Measurements from ENCODE around the gene AP2S1.
A peak's percentile ranks its signal among the peaks of the same experiment; 100 is the strongest.
"Not testable (repeated sequence)": the region's sequence is repeated elsewhere in the genome, so short reads cannot be mapped to it uniquely, and the experiment has no call there.

AP2S1 gene

GRCh38 chr19:46890423-46891170 lies 40.0 kb upstream of the AP2S1 start:
- H3K36me3 ChIP-seq (ENCODE audit: control insufficient read depth, insufficient read depth, low read length) = no peaks in the 10 kb centered on the region
- H3K4me3 ChIP-seq (replicated peaks; ENCODE audit: low read depth, low read length) = no peak overlapping the region
- no peak for DNase-seq (ENCODE audit: extremely low read depth, insufficient read length)
- H3K27me3 ChIP-seq (replicated peaks; ENCODE audit: control insufficient read depth, insufficient read depth, low read length) = no peaks in the 10 kb centered on the region
- TF ChIP-seq, protein P1, sequence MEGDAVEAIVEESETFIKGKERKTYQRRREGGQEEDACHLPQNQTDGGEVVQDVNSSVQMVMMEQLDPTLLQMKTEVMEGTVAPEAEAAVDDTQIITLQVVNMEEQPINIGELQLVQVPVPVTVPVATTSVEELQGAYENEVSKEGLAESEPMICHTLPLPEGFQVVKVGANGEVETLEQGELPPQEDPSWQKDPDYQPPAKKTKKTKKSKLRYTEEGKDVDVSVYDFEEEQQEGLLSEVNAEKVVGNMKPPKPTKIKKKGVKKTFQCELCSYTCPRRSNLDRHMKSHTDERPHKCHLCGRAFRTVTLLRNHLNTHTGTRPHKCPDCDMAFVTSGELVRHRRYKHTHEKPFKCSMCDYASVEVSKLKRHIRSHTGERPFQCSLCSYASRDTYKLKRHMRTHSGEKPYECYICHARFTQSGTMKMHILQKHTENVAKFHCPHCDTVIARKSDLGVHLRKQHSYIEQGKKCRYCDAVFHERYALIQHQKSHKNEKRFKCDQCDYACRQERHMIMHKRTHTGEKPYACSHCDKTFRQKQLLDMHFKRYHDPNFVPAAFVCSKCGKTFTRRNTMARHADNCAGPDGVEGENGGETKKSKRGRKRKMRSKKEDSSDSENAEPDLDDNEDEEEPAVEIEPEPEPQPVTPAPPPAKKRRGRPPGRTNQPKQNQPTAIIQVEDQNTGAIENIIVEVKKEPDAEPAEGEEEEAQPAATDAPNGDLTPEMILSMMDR (IDR thresholded peaks at IDR 0.05; ENCODE audit: insufficient read depth, low read length, poor library complexity, severe bottlenecking) = no peak

GRCh38 chr19:46887240-46887782 lies 36.7 kb upstream of the AP2S1 start:
- TF ChIP-seq, protein P1 (IDR thresholded peaks at IDR 0.05; ENCODE audit: insufficient read depth, low read length, poor library complexity, severe bottlenecking) = no peak
- no peaks in the 10 kb centered on the region for H3K36me3 ChIP-seq (ENCODE audit: control insufficient read depth, insufficient read depth, low read length)
- DNase-seq (ENCODE audit: extremely low read depth, insufficient read length) = no peak
- no peak overlapping the region for H3K4me3 ChIP-seq (replicated peaks; ENCODE audit: low read depth, low read length)
- H3K27me3 ChIP-seq (replicated peaks; ENCODE audit: control insufficient read depth, insufficient read depth, low read length) = no peaks in the 10 kb centered on the region

GRCh38 chr19:46886546-46887239 lies 36.0 kb upstream of the AP2S1 start:
- TF ChIP-seq, protein P1 (IDR thresholded peaks at IDR 0.05; ENCODE audit: insufficient read depth, low read length, poor library complexity, severe bottlenecking) = no peak
- peak overlapping the region; percentile 26 for H3K4me3 ChIP-seq (replicated peaks; ENCODE audit: low read depth, low read length)
- no peaks in the 10 kb centered on the region for H3K36me3 ChIP-seq (ENCODE audit: control insufficient read depth, insufficient read depth, low read length)

DNA sequence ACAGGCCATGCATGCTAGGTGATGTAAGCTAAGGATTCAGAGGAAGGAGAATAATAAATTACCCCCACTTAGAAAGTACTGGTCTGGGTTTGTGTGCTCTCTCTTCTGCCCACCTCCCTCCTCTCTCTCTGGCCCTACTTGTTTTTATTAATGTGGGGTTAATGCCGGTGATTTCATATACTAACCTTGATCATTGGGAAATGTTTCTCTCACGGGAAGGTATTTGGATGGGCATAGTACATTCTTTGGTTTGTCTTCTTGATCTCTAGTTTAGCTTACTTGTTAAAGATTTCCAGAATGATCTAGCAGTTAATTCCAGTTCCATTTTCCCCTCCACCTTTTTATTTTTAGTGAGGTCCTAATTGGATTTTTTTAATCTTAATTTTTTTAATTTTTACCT lies 34.8 kb upstream of the AP2S1 start:
- Histone ChIP-seq H3K36me3 (ENCODE audit: control insufficient read depth, insufficient read depth, low read length) (no peaks in the 10 kb centered on the region), H3K27me3 (replicated peaks; ENCODE audit: control insufficient read depth, insufficient read depth, low read length) (no peaks in the 10 kb centered on the region), H3K4me3 (replicated peaks; ENCODE audit: low read depth, low read length) (no peak overlapping the region)
- DNase-seq (ENCODE audit: extremely low read depth, insufficient read length) = no peak
- TF ChIP-seq, protein P1 (IDR thresholded peaks at IDR 0.05; ENCODE audit: insufficient read depth, low read length, poor library complexity, severe bottlenecking) = no peak

More at GRCh38 chr19:46886546-46887239, 36.0 kb upstream of the AP2S1 start:
- H3K27me3 ChIP-seq (replicated peaks; ENCODE audit: control insufficient read depth, insufficient read depth, low read length) = no peaks in the 10 kb centered on the region
- DNase-seq (ENCODE audit: extremely low read depth, insufficient read length) = peak; percentile 16

DNA sequence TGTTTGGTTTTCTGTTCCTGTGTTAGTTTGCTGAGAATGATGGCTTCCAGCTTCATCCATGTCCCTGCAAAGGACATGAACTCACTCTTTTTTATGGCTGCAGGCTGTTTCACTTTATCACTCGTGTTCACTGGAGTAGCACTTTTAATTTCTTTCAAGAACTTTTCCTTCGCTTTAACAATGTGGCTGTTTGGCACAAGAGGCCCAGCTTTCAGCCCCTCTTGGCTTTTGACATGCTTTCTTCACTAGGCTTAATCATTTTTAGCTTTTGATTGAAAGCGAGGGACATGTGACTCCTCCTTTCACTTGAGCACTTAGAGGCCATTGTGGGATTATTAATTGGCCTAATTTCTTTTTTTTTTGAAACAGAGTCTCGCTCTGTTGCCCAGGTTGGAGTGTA lies 32.1 kb upstream of the AP2S1 start:
- DNase-seq (ENCODE audit: extremely low read depth, insufficient read length); H3K4me3 ChIP-seq (replicated peaks; ENCODE audit: low read depth, low read length); H3K36me3 ChIP-seq (ENCODE audit: control insufficient read depth, insufficient read depth, low read length); H3K27me3 ChIP-seq (replicated peaks; ENCODE audit: control insufficient read depth, insufficient read depth, low read length): not testable (repeated sequence)

GRCh38 chr19:46882034-46882433 lies 31.4 kb upstream of the AP2S1 start:
- DNase-seq (ENCODE audit: extremely low read depth, insufficient read length) = no peak
- H3K36me3 ChIP-seq (ENCODE audit: control insufficient read depth, insufficient read depth, low read length) = no peaks in the 10 kb centered on the region
- no peaks in the 10 kb centered on the region for H3K27me3 ChIP-seq (replicated peaks; ENCODE audit: control insufficient read depth, insufficient read depth, low read length)
- no peak overlapping the region for H3K4me3 ChIP-seq (replicated peaks; ENCODE audit: low read depth, low read length)
- TF ChIP-seq, protein P1 (IDR thresholded peaks at IDR 0.05; ENCODE audit: insufficient read depth, low read length, poor library complexity, severe bottlenecking) = no peak
